HG03565 (cell line): ENCODE results near the gene DNAH5.

ENCODE experiments used
- ATAC-seq: cut with Tn5 transposase; IDR thresholded peaks from one replicate; pipeline ENCODE4 v1.9.1; 2021; ENCODE audit warnings: mild to moderate bottlenecking, moderate library complexity; ENCODE audit not compliant: unreplicated experiment

The DNAH5 gene

DNA sequence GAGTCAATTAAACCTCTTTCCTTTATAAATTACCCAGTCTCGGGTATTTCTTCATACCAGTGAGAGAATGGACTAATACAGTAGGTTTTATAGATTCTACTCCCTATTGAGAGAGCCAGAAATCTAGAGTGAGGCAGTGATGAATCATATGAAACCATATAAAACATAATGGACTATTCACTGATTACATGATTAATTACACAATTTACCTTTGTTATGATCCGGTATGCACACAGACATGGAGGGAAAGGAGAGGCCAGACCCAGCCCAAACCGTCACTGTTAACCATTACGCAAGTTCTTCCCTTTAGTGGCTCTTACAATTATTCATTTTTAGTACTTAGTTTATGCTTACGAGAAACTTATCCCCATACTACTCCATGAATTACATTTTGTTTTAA, 205.0 kb downstream of the DNAH5 start:
- no peak for ATAC-seq

DNA sequence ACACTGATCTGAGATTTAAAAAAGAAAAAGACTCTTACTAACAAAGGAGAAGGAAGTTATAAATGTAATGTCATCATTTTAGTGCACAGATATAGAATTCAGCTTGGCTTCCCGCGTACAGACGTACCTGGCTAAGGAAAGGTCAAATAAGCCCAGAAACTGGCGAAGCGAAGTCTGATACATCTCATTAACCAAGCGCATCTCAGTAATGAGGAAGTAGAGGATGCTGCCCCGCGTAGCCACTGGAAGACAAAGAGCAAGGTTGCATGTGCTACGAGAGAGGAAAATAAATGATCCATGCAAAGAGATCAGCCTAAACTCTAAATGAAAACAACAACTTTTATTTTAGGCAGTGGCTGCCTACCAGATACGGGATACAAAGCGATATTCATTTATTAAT, 208.8 kb downstream of the DNAH5 start:
- ATAC-seq: no peak

GRCh38 chr5:13731121-13731628, 213.3 kb downstream of the DNAH5 start:
- ATAC-seq: no peak

GRCh38 chr5:13708906-13709305, 235.6 kb downstream of the DNAH5 start:
- no peak for ATAC-seq

- ATAC-seq: no peak
These were observed 236.1 kb downstream of the DNAH5 start for GRCh38 chr5:13708432-13708831.

GRCh38 chr5:13704396-13704795, 240.1 kb downstream of the DNAH5 start:
- ATAC-seq: no peak

GRCh38 chr5:13700626-13701025, 243.9 kb downstream of the DNAH5 start:
- no peak for ATAC-seq

- ATAC-seq: no peak
These were observed 245.6 kb downstream of the DNAH5 start for GRCh38 chr5:13698885-13699284.

DNA sequence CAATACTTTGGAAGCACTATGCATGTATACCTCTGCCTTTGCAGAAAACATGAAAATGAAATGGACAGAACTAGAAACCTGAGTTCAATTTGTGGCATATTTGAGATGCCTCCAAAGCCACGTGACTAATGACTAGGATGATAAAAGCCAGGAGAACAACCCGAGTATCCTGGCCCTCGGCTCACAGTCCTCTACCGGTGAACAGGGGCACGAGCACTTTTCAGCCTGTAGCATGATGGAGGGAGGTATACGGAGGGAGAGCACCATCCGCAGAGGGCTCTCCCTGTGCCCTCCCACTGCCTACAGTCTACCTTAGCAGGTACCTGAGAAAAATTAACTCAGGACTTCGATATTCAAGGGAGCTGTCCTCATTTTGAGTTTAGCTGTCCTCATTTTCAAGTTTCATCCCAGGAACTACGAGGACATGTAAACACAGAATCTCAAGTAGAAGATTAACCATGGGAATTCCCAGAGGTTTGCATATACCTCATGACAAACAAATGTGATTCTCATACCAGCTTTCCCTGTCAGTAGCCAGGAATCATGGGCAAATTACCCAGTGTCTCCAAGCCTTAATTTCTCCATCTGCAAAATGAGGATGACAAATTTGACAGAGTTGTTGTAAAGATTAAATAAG, 249.3 kb downstream of the DNAH5 start:
- ATAC-seq: no peak

DNA sequence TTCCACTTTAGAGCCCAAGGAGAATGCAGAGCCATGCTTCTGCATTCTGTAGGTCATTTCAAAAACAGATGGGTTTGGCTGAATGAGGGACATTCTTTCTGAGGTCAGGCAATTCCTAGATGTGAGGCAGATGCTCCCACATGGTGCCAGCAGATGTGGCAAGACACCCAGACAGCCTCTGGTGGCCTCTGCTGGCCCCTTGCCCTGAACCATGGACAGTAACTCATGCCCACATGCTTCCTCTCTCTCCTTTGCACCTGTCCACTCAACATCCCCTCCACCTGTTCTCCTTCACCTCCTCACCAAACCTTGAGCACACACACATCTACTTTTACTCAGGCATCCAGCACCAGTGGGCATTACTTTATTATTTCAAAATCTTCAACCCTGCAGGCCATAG, 252.3 kb downstream of the DNAH5 start:
- ATAC-seq: no peak

DNA sequence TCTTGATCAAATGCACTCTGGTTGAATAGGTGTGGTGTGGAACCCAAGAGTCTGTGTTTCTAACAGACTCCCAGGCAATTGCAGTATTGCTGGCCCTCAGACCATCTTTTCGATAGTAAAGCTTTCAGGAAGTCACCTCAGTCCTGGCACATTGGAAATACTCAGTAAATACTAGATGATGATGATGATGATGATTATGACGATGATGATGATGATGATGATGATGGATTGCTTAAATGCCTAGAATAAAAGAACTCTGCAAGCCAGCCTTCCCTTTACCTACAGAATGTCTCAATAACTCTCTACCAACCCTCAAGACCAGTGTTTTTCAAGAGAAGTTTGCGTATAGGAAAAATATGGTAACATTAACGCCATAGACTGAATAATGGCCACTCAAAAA, 268.0 kb downstream of the DNAH5 start:
- ATAC-seq: no peak

GRCh38 chr5:13674391-13674790, 270.1 kb downstream of the DNAH5 start:
- ATAC-seq: no peak

DNA sequence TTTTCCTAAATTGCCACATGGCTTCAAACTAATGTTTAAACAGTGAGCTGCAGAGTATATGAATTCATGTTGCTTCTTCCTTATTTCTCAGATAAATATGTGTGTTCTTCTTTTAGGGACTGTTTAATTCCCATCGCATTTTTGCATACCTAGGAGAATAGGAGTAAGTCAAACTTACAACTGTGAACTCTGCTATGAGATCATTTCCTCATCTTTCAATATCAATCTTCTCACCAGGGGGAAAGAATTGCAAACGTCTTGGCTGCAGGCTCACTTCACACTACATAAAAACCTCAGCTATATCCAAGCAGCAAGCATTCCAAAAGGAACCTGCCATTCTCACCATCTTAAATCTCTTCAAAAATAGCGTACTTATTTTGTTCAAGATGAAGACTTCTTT, 271.0 kb downstream of the DNAH5 start:
- ATAC-seq: no peak

- ATAC-seq: no peak
These were observed 280.1 kb downstream of the DNAH5 start for GRCh38 chr5:13664377-13664776.

GRCh38 chr5:13662626-13663025, 281.9 kb downstream of the DNAH5 start:
- no peak for ATAC-seq

DNA sequence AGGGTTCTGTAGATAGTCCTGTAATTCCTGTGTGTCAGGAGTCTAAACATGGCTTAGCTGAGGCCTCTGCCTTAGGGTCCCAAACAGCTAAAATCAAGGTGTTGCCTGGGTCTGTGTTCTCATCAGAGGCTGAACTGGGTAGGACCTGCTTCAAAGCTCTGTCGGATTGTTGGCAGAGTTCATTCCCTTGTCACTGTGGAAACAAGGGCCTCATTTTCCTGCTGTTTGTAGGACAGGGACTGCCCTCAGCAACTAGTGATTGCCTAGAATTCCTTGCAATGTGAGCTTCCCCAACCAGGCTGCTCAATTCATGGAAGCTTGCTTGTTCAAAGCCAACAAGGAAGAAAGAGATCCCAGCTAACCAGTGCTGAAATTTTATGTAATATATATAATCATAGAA, 283.2 kb downstream of the DNAH5 start:
- no peak for ATAC-seq

DNA sequence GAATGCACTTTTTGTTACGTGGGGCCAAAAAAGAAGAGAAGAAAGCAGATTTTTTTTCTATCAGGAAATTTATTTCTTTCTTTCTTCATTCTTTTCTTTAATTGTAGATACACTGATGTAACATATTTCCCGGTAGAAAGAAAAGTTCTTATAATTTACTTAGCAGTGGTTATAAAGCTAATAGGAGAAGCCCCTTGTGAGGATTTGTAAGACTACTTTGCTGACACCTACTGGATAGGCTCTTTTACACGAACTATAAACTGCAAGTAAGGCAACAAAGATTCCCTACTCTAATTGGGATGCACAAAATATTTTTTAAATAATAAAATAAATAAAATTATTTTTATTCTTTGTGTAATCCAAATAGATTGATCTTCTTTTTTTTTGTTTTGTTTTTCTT, 284.4 kb downstream of the DNAH5 start:
- ATAC-seq: no peak

DNA sequence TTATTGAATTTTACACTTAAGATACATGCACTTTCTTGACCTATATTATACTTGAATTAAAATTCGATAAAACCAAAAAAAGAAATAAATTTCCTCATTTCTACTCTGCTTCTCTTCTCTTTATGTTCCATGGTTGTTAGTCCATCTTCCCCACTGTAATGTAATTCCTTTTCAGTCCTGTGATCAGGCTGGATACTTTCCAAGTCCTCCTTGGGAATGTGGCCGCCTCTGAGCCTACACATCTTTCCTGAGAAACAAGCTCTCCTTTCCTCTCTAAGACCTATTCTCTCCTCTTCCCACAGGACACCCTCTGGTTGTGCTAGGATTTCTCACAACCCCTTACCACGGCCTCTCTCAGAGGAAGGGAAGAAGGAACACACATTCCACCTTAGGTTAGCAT, 285.1 kb downstream of the DNAH5 start:
- no peak for ATAC-seq

DNA sequence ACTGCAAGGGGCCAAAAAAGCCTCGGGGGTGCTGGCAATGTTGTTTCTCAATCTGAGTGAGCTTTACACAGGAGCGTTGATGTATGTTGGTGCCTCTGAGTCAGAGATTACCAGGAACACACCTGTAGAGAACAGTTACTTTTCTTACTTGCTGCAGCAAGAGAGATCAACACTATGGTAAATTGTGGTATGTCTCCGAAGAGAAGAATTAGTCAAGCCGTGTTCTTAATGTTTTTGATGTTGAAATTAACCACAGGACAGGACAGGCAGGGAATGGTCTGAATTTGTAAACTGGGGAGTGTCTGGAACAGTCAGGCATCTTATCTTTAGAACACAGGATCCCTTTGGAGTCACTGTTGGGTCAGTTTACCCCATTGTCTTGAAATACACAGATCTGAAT, 285.7 kb downstream of the DNAH5 start:
- ATAC-seq: no peak

- ATAC-seq: no peak
These were observed 286.3 kb downstream of the DNAH5 start for GRCh38 chr5:13658152-13658551.

DNA sequence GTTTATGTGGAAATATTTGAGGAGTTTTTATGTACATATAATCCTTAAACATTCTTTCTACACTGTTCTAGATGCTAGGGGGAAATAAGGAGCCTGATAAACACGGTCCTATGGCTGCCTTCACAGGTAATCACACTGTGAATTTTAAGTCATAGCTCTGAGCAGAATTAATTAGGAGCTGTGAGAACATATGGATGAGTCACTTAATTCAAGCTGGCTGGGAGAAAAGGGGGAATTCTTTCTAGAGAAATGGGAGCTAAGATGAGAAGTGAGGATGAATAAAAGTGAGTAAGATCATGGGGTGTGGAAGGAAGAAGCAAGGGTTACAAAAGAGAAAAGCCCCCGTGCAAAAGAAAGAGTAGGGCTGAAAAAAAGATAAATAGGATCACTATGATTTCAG, 290.8 kb downstream of the DNAH5 start:
- ATAC-seq: no peak

- no peak for ATAC-seq
These were observed 294.8 kb downstream of the DNAH5 start for GRCh38 chr5:13649656-13650055.

GRCh38 chr5:13648822-13649221, 295.7 kb downstream of the DNAH5 start:
- ATAC-seq: no peak
